HCT116 (cell line): ENCODE results near the gene IGSF21. TPM values are rescaled to one million over a fixed set of nuclear protein-coding genes. Genes with fewer than 3 reads are reported as not detected.
A peak's percentile ranks its signal among the peaks of the same experiment; 100 is the strongest.

Experiments
- ATAC-seq: fragments of 200-7000 bp; cut with Tn5 transposase; 2 replicates; pipeline ENCODE4 v1.9.1; 2020; ENCODE audit warnings: mild to moderate bottlenecking, moderate library complexity
- BruUV-seq: library from RNA; stranded (reverse); fragments of 400-500 nt; replicated peaks from 2 replicates; lab custom pipeline; 2021; lab: Mats Ljungman, UMichigan
- CTCF ChIA-PET: fragments of 300-600 bp; sonication (Branson Sonifier 250); formaldehyde crosslinking; loops from one replicate; lab custom pipeline; 2021; ENCODE audit warnings: antibody characterized with exemption; lab: Charles Lee
- POLR2A ChIA-PET: fragments of 300-600, 350-600 bp; sonication (Branson Sonifier 250); formaldehyde crosslinking; loops from one replicate; lab custom pipeline; 2021; ENCODE audit warnings: antibody characterized with exemption; lab: Charles Lee
- RAD21 ChIA-PET, 2 experiments: fragments of 300-600 bp; sonication (Branson Sonifier 250); formaldehyde crosslinking; loops; one replicate each; lab custom pipeline; 2023; ENCODE audit warnings: low total read pairs in 2 of 2; ENCODE audit not compliant: uncharacterized antibody in 2 of 2, unreplicated experiment in 2 of 2, low non-redundant PET in 1 of 2; lab: Charles Lee
- DNase-seq: peaks from one replicate; pipeline ENCODE4 v3.0.0-alpha.2; 2010; ENCODE audit warnings: low read depth, low spot score
- H2AFZ ChIP-seq: fragments of 200-600 bp; shearing (Covaris generic), sonication (generic); 2 replicates; pipeline ENCODE4 v1.6.1; 2017; ENCODE audit warnings: low read depth, mixed run types, mixed read lengths, antibody characterized with exemption, low read length; ENCODE audit not compliant: poor library complexity, severe bottlenecking
- H3K27ac ChIP-seq: 2 replicates; pipeline ENCODE4 v1.5.1; 2012; ENCODE audit warnings: low read depth, low read length
- H3K27me3 ChIP-seq: fragments of 200-600 bp; sonication (generic); 2 replicates; pipeline ENCODE4 v1.6.1; 2016; ENCODE audit warnings: mixed run types, low read length, mixed read lengths; ENCODE audit not compliant: insufficient read depth
- H3K36me3 ChIP-seq, 2 experiments: fragments of 200-500 bp in 1 of 2; fragments of 200-600 bp in 1 of 2; sonication (Bioruptor generic) in 1 of 2; sonication (generic) in 1 of 2; 2 replicates each; pipeline versions ENCODE4 v1.5.1 to v1.6.1; 2014 to 2016; ENCODE audit warnings: low read length in 2 of 2, inconsistent platforms in 1 of 2, mixed read lengths in 1 of 2, mixed run types in 1 of 2; ENCODE audit not compliant: insufficient read depth in 2 of 2, control insufficient read depth in 1 of 2
- H3K4me1 ChIP-seq, 2 experiments: fragments of 200-600 bp in 1 of 2; sonication (generic) in 1 of 2; 2 replicates each; pipeline versions ENCODE4 v1.5.1 to v1.6.1; 2012 to 2017; ENCODE audit warnings: low read length in 2 of 2, inconsistent platforms in 1 of 2, mild to moderate bottlenecking in 1 of 2, mixed read lengths in 1 of 2, mixed run types in 1 of 2, moderate library complexity in 1 of 2; ENCODE audit not compliant: insufficient read depth in 2 of 2, control insufficient read depth in 1 of 2
- H3K4me2 ChIP-seq: fragments of 200-600 bp; sonication (generic); 2 replicates; pipeline ENCODE4 v1.6.1; 2017; ENCODE audit warnings: mixed run types, low read length, mixed read lengths
- H3K4me3 ChIP-seq, 2 experiments: fragments of 200-600 bp in 1 of 2; sonication (generic) in 1 of 2; replicated peaks in 1 of 2; 2 replicates each; pipeline ENCODE4 v1.5.1; 2011 to 2016; ENCODE audit warnings: low read length in 2 of 2, control low read depth in 1 of 2, low read depth in 1 of 2, mild to moderate bottlenecking in 1 of 2, mixed read lengths in 1 of 2, mixed run types in 1 of 2
- H3K79me2 ChIP-seq: fragments of 200-600 bp; sonication (generic); 2 replicates; pipeline ENCODE4 v1.6.1; 2017; ENCODE audit warnings: mild to moderate bottlenecking, mixed run types, low read length, moderate library complexity, mixed read lengths; ENCODE audit not compliant: insufficient read depth
- H3K9ac ChIP-seq: fragments of 200-600 bp; sonication (generic); 2 replicates; pipeline ENCODE4 v1.6.1; 2016; ENCODE audit warnings: low read length, mixed read lengths
- H3K9me2 ChIP-seq: fragments of 200-600 bp; sonication (generic), shearing (Covaris generic); 2 replicates; pipeline ENCODE4 v1.6.1; 2017; ENCODE audit warnings: mixed run types, mild to moderate bottlenecking, moderate library complexity; ENCODE audit not compliant: insufficient read depth
- H3K9me3 ChIP-seq, 2 experiments: fragments of 200-500 bp in 1 of 2; fragments of 200-600 bp in 1 of 2; sonication (Bioruptor generic) in 1 of 2; sonication (generic) in 1 of 2; 2 replicates each; pipeline ENCODE4 v1.6.1; 2014 to 2017; ENCODE audit warnings: low read length in 2 of 2, mixed read lengths in 2 of 2, inconsistent platforms in 1 of 2, low read depth in 1 of 2, mild to moderate bottlenecking in 1 of 2, mixed run types in 1 of 2, moderate library complexity in 1 of 2; ENCODE audit not compliant: control insufficient read depth in 1 of 2, insufficient read depth in 1 of 2
- H4K20me1 ChIP-seq: fragments of 200-600 bp; sonication (generic), shearing (Covaris generic); 2 replicates; pipeline ENCODE4 v1.6.1; 2017; ENCODE audit warnings: mixed run types, mild to moderate bottlenecking, moderate library complexity; ENCODE audit not compliant: insufficient read depth
- CEBPB ChIP-seq: IDR thresholded peaks from 2 replicates; pipeline ENCODE4 v1.6.1; 2012; ENCODE audit warnings: low read depth
- CTCF ChIP-seq, 3 experiments: fragments of 200-600 bp in 1 of 3; sonication (generic) in 1 of 3; IDR thresholded peaks in 2 of 3; conservative IDR thresholded peaks in 1 of 3; 2 replicates each; pipeline ENCODE4 v1.5.1; 2012 to 2017; ENCODE audit warnings: low read depth in 2 of 3, low read length in 2 of 3, antibody characterized with exemption in 1 of 3, borderline replicate concordance in 1 of 3, control low read depth in 1 of 3, mild to moderate bottlenecking in 1 of 3, mixed read lengths in 1 of 3, mixed run types in 1 of 3, moderate library complexity in 1 of 3; ENCODE audit not compliant: insufficient read depth in 1 of 3
- EGR1 ChIP-seq: IDR thresholded peaks from 2 replicates; pipeline ENCODE4 v1.6.1; 2012; ENCODE audit warnings: low read depth
- ELF1 ChIP-seq: IDR thresholded peaks from 2 replicates; pipeline ENCODE4 v1.6.1; 2012; ENCODE audit warnings: low read depth, borderline replicate concordance
- JUND ChIP-seq: IDR thresholded peaks from 2 replicates; pipeline ENCODE4 v1.6.1; 2012
- MAX ChIP-seq: IDR thresholded peaks from 2 replicates; pipeline ENCODE4 v1.6.1; 2012
- POLR2A ChIP-seq: IDR thresholded peaks from 2 replicates; pipeline ENCODE4 v1.7.0; 2011; ENCODE audit warnings: borderline replicate concordance; ENCODE audit not compliant: insufficient read depth, insufficient read length; ENCODE audit errors: extremely low read depth
- RAD21 ChIP-seq: IDR thresholded peaks from 2 replicates; pipeline ENCODE4 v1.6.1; 2012; ENCODE audit warnings: low read depth, mild to moderate bottlenecking
- REST ChIP-seq: IDR thresholded peaks from 2 replicates; pipeline ENCODE4 v1.6.1; 2012; ENCODE audit warnings: low read depth
- SP1 ChIP-seq: IDR thresholded peaks from 2 replicates; pipeline ENCODE4 v1.6.1; 2012; ENCODE audit warnings: low read depth
- ZBTB33 ChIP-seq: IDR thresholded peaks from 2 replicates; pipeline ENCODE4 v1.6.1; 2011; ENCODE audit warnings: mild to moderate bottlenecking, low read length, moderate library complexity; ENCODE audit not compliant: insufficient replicate concordance; ENCODE audit errors: extremely low read depth
- ZFX ChIP-seq: fragments of 450-650 bp; IDR thresholded peaks from 2 replicates; pipeline ENCODE4 v1.6.1; 2017
- ZNF274 ChIP-seq: fragments of 200-500 bp; sonication (Bioruptor generic); IDR thresholded peaks from 2 replicates; pipeline ENCODE4 v1.6.1; 2014; ENCODE audit warnings: mild to moderate bottlenecking, low read depth, low read length, inconsistent platforms
- intact Hi-C: fragments of 100-400 bp; cut with micrococcal nuclease; formaldehyde crosslinking; loops from 2 replicates; pipeline ENCODE4 v1.10.0; 2022
- total RNA-seq: library from RNA; stranded (reverse); gene quantifications from one replicate; pipeline ENCODE4 v1.2.1, GENCODE V29; 2021; ENCODE audit not compliant: unreplicated experiment

The IGSF21 gene
- total RNA-seq, 1 experiment from 2014 or later: not detected

GRCh38 chr1:18200136-18200717 is 92.6 kb downstream of the IGSF21 start:
- no peak overlapping the region for H3K27ac ChIP-seq
- RAD21 ChIA-PET: no interaction called here
- TF ChIP-seq CTCF (IDR thresholded peaks at IDR 0.05 in 2 of 3, conservative IDR thresholded peaks at IDR 0.05 in 1 of 3; ENCODE audit: borderline replicate concordance in 1 of 3, insufficient read depth in 1 of 3, low read depth in 2 of 3, low read length in 2 of 3) (peak in 2 of 3 experiments; percentile 15 to 42; a peak in 3 of 6 replicates), RAD21 (peak; percentile 40), SP1 (no peak)
- TF ChIP-seq, all 23 proteins: peak for 2
- no peaks in the 10 kb centered on the region for H3K9me2 ChIP-seq
- H3K79me2 ChIP-seq: no peaks in the 10 kb centered on the region
- H3K4me2 ChIP-seq: no peak overlapping the region
- no peaks in the 10 kb centered on the region for H3K4me1 ChIP-seq
- no peak overlapping the region for H3K4me3 ChIP-seq
- no peaks in the 10 kb centered on the region for H3K36me3 ChIP-seq
- no peaks in the 10 kb centered on the region for H4K20me1 ChIP-seq
- BruUV-seq: no TSS peak
- H3K9ac ChIP-seq: no peak overlapping the region
- DNase-seq (no peak), ATAC-seq (no peak)
- no peaks in the 10 kb centered on the region for H3K9me3 ChIP-seq
- POLR2A ChIA-PET: no interaction called here
- no peak overlapping the region for H2AFZ ChIP-seq
- intact Hi-C loops: no loop called here
- peaks cover 96% of the 10 kb centered on the region for H3K27me3 ChIP-seq
- CTCF ChIA-PET: interaction anchor here (2.0 kb wide), 1 partner anchor 216 kb away, joined by 5 read pairs; no protein-coding TSS in a partner anchor

- DNase-seq: no peak
- Histone ChIP-seq H3K4me2 (no peak overlapping the region), H3K27me3 (peaks cover 95% of the 10 kb centered on the region), H3K79me2 (no peaks in the 10 kb centered on the region), H4K20me1 (no peaks in the 10 kb centered on the region), H2AFZ (no peak overlapping the region), H3K9ac (no peak overlapping the region), H3K9me3 (no peaks in the 10 kb centered on the region), H3K4me3 (no peak overlapping the region), H3K9me2 (no peaks in the 10 kb centered on the region), H3K36me3 (no peaks in the 10 kb centered on the region), H3K27ac (no peak overlapping the region), H3K4me1 (no peaks in the 10 kb centered on the region)
- BruUV-seq: no TSS peak
- ATAC-seq: no peak
- RAD21 ChIA-PET: no interaction called here
- CTCF ChIA-PET: interaction anchor here (2.0 kb wide), 1 partner anchor 216 kb away, joined by 5 read pairs; no protein-coding TSS in a partner anchor
- POLR2A ChIA-PET: no interaction called here
- intact Hi-C loops: no loop called here
- TF ChIP-seq JUND (no peak), EGR1 (no peak), POLR2A (no peak), ELF1 (no peak), ZNF274 (no peak), ZFX (no peak), MAX (no peak), CEBPB (no peak), ZBTB33 (no peak), REST (no peak)
Observed at GRCh38 chr1:18200918-18201317, 93.3 kb downstream of the IGSF21 start.
